Measurements from ENCODE around the gene BCR.

Gene BCR

GRCh38 chr22:23203452-23204124 lies 23.3 kb downstream of the BCR start:
- no peaks in the 10 kb centered on the region for H3K27me3 ChIP-seq (ENCODE audit: control insufficient read depth, low read length)
- TF ChIP-seq CTCF (IDR thresholded peaks at IDR 0.05; ENCODE audit: low read depth, low read length, poor library complexity, severe bottlenecking): no peak
- TF ChIP-seq EZH2phosphoT487 (IDR thresholded peaks at IDR 0.05; ENCODE audit: borderline replicate concordance, low read length): no peak
- H3K27ac ChIP-seq (ENCODE audit: low read depth, low read length): no peak overlapping the region
- H3K36me3 ChIP-seq (ENCODE audit: control insufficient read depth, low read length): peaks cover 49% of the 10 kb centered on the region
- H3K79me2 ChIP-seq (ENCODE audit: control insufficient read depth, low read length): peaks cover 87% of the 10 kb centered on the region
- H4K20me1 ChIP-seq (ENCODE audit: control insufficient read depth, insufficient read depth, low read depth, low read length): no peaks in the 10 kb centered on the region
- no peaks in the 10 kb centered on the region for H3K9me3 ChIP-seq (ENCODE audit: control insufficient read depth, insufficient read depth, low read length)
- peaks cover 32% of the 10 kb centered on the region for H3F3A ChIP-seq (ENCODE audit: control insufficient read depth, insufficient read depth)
- H3K4me1 ChIP-seq (ENCODE audit: control insufficient read depth, low read length): peaks cover 99% of the 10 kb centered on the region
- no peak overlapping the region for H3K4me2 ChIP-seq (ENCODE audit: low read length)
- no peaks in the 10 kb centered on the region for H3K9me2 ChIP-seq (replicated peaks; ENCODE audit: control insufficient read depth, low read length)
- no peak overlapping the region for H3K4me3 ChIP-seq (ENCODE audit: low read length)

- Histone ChIP-seq H3K36me3 (ENCODE audit: control insufficient read depth, low read length) (peaks cover 49% of the 10 kb centered on the region), H3K79me2 (ENCODE audit: control insufficient read depth, low read length) (peaks cover 86% of the 10 kb centered on the region), H3K4me1 (ENCODE audit: control insufficient read depth, low read length) (peaks cover 99% of the 10 kb centered on the region), H3F3A (ENCODE audit: control insufficient read depth, insufficient read depth) (peaks cover 35% of the 10 kb centered on the region), H3K9me2 (replicated peaks; ENCODE audit: control insufficient read depth, low read length) (no peaks in the 10 kb centered on the region), H3K4me2 (ENCODE audit: low read length) (no peak overlapping the region), H3K27ac (ENCODE audit: low read depth, low read length) (no peak overlapping the region), H3K9me3 (ENCODE audit: control insufficient read depth, insufficient read depth, low read length) (no peaks in the 10 kb centered on the region), H3K27me3 (ENCODE audit: control insufficient read depth, low read length) (no peaks in the 10 kb centered on the region), H3K4me3 (ENCODE audit: low read length) (no peak overlapping the region), H4K20me1 (ENCODE audit: control insufficient read depth, insufficient read depth, low read depth, low read length) (no peaks in the 10 kb centered on the region)
- TF ChIP-seq CTCF (IDR thresholded peaks at IDR 0.05; ENCODE audit: low read depth, low read length, poor library complexity, severe bottlenecking): no peak
- TF ChIP-seq EZH2phosphoT487 (IDR thresholded peaks at IDR 0.05; ENCODE audit: borderline replicate concordance, low read length): no peak
These were observed 23.8 kb downstream of the BCR start for GRCh38 chr22:23204125-23204488.

DNA sequence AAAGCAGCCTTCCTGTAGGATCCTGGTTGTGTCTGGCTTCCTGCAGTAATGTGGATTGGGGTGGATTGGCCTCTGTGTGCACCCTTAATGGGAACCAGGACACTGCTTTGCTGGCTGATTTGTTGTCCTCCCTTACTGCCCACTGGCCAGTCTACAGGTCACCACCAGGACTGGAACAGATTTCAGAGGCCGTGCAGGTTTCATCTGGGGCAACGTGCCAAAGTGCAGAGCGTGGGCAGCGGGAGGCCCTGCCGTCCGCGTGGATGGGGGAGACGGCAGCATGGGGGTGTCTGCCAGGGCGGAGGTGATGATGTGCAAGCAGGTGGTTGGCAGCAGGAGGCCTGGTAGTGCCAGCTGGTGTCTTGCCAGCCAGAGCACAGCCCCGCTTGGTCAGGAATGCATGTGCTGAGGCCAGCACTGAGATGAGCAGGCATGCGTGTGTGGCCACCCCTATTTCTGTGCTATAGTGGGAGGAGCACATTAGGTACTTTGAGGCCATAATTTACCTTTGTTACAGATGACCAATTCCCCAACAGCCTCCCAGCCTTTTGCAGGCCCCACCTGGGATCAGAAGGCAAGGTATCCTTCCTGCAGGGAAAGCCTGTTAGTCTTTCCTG lies 24.3 kb downstream of the BCR start:
- peaks cover 86% of the 10 kb centered on the region for H3K79me2 ChIP-seq (ENCODE audit: control insufficient read depth, low read length)
- no peaks in the 10 kb centered on the region for H3K27me3 ChIP-seq (ENCODE audit: control insufficient read depth, low read length)
- TF ChIP-seq EZH2phosphoT487 (IDR thresholded peaks at IDR 0.05; ENCODE audit: borderline replicate concordance, low read length) (no peak), CTCF (IDR thresholded peaks at IDR 0.05; ENCODE audit: low read depth, low read length, poor library complexity, severe bottlenecking) (no peak)
- H3K4me2 ChIP-seq (ENCODE audit: low read length): no peak overlapping the region
- no peak overlapping the region for H3K27ac ChIP-seq (ENCODE audit: low read depth, low read length)
- no peaks in the 10 kb centered on the region for H4K20me1 ChIP-seq (ENCODE audit: control insufficient read depth, insufficient read depth, low read depth, low read length)
- no peak overlapping the region for H3K4me3 ChIP-seq (ENCODE audit: low read length)
- peaks cover 38% of the 10 kb centered on the region for H3F3A ChIP-seq (ENCODE audit: control insufficient read depth, insufficient read depth)
- H3K4me1 ChIP-seq (ENCODE audit: control insufficient read depth, low read length): peaks cover 99% of the 10 kb centered on the region
- H3K9me2 ChIP-seq (replicated peaks; ENCODE audit: control insufficient read depth, low read length): no peaks in the 10 kb centered on the region
- no peaks in the 10 kb centered on the region for H3K9me3 ChIP-seq (ENCODE audit: control insufficient read depth, insufficient read depth, low read length)
- H3K36me3 ChIP-seq (ENCODE audit: control insufficient read depth, low read length): peaks cover 45% of the 10 kb centered on the region

All from DOHH2 (cell line).